Measurements from ENCODE around the gene MORN5.

DNA sequence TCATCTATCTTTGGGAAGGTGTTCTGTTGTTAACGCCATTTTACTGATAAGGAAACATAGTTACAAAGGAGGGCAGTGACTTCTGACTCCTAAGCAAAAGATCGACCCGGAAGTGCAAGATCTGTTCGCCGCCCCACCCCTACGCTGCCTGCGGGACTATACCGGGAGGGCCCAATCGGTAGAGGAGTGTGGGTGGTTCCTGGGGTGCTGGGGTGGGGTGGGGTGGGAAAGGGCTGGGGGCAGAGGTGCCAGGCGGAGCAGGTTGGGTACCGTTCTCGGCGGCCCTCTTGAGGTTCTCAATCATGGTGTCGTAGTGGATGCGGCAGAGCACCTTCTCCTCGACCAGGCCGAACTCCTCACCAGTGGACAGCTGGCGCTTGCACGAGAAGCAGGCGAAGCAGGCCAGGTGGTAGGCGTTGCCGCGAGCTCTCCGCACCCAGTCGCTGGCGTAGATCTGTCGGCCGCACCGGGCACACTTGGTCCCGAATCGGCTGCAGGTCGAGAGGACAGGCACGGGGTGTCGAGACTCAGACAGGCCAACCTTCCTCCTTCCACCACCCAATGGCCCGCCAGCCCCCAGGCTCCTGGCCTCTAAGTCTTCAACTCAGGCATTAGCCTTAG lies 57.2 kb downstream of the MORN5 start:
- TF ChIP-seq POLR2A (IDR thresholded peaks at IDR 0.05; ENCODE audit: low read length): no peak
- no peak for TF ChIP-seq GATA1 (IDR thresholded peaks at IDR 0.05; ENCODE audit: low read depth, low read length)
